ENCODE measurements around the gene OR1I1.

DNA sequence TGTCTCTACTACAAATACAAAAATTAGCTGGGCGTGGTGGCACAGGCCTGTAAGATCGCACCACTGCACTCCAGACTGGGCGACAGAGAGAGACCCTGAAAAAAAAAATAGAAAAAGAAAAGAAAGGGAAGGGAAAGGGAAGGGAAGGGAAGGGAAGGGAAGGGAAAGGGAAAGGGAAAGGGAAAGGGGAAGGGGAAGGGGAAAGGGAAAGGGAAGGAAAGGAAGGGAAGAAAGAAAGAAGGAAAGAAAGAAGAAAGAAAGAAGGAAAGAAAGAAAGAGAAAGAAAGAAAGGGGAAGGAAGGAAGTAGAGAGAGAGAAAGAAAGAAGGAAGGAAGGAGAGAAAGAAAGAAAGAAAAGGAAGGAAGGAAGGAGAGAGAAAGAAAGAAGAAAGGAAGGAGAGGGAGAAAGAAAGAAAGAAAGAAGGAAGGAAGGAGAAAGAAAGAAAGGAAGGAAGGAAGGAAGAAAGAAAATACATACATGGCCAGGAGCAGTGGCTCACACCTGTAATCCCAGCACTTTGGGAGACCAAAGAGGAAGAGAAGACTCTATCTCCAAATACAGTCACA, 17.1 kb downstream of the OR1I1 start:
- TF ChIP-seq CTCF (IDR thresholded peaks at IDR 0.05; ENCODE audit: insufficient read depth, low read length) (no peak), POLR2AphosphoS5 (IDR thresholded peaks at IDR 0.05; ENCODE audit: low read depth) (no peak)
